Stimulated activated CD4-positive, alpha-beta T cell treated with anti-CD3 and anti-CD28 coated beads, Interleukin-15, amount 100 ng/mL, for 48 hours (primary cell): ENCODE measurements around the gene PTTG1IP.
A peak's percentile ranks its signal among the peaks of the same experiment; 100 is the strongest.
"Not testable (repeated sequence)": the region's sequence is repeated elsewhere in the genome, so short reads cannot be mapped to it uniquely, and the experiment has no call there.

Experiments used
- DNase-seq, 2 donors: peaks; one replicate each; pipeline ENCODE4 v3.0.0-alpha.2; 2020; ENCODE audit warnings: low read depth in 2 of 2

Gene PTTG1IP

DNA sequence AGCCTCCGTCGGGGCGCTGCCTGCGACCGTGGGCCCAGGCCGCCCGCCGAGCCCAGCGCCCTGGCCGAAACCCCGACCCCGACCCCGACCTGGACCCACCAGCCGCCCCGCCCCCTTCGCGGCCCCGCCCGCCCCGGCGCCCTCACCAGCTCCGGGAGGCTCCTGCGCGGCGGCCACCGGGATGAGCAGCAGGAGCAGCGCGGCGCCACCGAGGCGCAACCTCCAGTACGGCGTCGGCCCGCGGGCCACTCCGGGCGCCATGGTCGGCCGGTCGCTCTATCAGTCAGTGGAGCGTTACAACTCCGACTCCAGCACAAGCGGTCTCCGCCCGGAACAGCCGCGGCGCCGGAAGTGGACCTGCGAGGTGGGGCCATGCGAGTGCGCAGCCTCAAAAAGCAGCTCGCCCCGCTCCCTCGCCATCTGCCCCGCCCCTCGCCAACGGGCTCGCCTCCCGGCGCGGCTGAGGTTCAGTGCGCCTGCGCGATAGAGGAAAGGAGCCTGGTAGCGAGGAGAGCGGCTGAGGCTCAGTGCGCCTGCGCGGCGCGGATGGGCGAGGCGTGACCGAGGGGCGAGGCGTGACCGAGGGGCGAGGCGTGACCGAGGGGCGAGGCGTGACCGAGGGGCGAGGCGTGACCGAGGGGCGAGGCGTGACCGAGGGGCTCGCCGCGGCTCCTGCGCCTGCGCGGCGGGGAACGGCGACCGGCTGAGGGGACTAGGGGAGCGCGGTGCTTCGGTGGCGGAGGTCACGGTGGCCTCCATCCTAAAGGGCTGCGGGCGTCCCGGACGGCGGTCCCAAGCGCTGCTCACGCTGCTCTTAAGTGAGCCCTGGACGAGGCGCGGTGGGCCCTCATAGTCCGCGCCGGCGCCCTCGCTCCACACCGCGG is at the start of gene PTTG1IP:
TSS of gene PTTG1IP (minus strand) at position 335 of the 884 bp plus-strand sequence. CDS start at position 261, 74 bp downstream.
- peak; percentile 98 to 99 for DNase-seq

GRCh38 chr21:44921928-44922327 is 48.4 kb upstream of the PTTG1IP start:
- DNase-seq, result no peak

- peak; percentile 55 to 66 for DNase-seq
Observed at GRCh38 chr21:44920694-44921604, 47.5 kb upstream of the PTTG1IP start, which contains the start of gene ITGB2. Gene ITGB2, minus strand, starts transcription at chr21:44920899. Its CDS starts 10,117 bp downstream, at chr21:44910782.

- no peak for DNase-seq
Observed at GRCh38 chr21:44919913-44920693, 46.6 kb upstream of the PTTG1IP start.

DNA sequence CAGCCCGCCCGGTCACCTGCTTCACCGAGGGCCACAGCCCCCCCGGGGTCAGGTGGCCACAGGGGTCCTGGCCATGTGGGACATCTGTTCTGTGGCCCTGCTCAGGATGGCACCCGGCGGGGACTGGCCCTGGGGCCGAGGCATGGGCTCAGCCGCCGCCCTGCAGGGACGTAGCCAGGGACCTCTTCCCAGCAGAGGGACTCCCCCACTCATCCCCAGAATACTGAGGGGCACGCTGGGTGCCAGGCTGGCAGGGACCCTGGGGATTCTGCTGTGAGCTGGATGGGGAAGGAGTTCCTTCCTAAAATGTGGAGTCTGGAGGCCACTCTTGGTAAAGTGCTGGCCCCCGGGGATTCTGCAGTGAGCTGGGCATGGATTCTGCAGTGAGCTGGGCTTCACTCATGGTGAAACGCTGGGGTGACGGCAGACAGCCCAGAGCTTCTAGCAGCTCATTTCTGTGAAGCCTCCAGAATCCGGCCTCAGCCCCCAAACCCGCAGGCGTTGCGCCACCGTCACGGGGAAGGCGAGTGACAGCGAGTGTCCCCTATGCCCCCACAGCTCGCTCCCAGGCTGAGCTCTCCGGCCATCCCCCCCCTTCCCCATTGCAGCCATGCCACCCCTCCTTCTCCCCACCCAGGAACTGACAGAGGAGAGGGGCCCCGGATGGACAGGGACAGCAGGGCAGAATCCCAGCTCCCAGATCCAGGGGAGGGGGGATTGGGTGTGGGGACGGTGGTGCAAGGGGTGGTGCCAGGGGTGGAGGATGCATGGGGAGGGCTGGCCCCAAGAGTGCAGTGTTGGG is 45.8 kb upstream of the PTTG1IP start:
- no peak for DNase-seq

GRCh38 chr21:44918581-44919033 is 45.1 kb upstream of the PTTG1IP start:
- DNase-seq, result no peak

- DNase-seq, result no peak
Observed at GRCh38 chr21:44918107-44918470, 44.6 kb upstream of the PTTG1IP start.

- no peak for DNase-seq
Observed at GRCh38 chr21:44917446-44918106, 44.1 kb upstream of the PTTG1IP start.

DNA sequence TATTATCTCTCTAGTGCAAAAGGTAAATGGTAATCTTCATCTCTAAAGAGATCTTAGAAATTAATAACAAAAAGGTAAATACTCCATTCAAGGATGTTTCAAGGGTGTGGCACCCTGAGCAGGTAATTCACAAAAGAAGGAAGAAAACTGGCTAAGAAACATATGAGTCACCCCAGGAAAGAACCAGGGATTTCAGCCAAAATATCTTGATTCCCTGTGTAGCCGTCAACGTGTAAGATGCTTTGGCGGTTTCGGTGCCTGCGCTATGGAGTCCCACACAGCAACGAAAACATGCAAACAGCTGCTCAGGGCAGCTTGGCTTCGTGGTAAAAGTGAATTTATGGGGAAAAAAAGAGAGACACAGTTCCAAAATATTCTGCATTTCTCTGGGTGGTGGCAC is 43.5 kb upstream of the PTTG1IP start:
- no peak for DNase-seq

GRCh38 chr21:44914176-44914874 is 40.8 kb upstream of the PTTG1IP start:
- peak in 1 of 2 donors; percentile 44 for DNase-seq

DNA sequence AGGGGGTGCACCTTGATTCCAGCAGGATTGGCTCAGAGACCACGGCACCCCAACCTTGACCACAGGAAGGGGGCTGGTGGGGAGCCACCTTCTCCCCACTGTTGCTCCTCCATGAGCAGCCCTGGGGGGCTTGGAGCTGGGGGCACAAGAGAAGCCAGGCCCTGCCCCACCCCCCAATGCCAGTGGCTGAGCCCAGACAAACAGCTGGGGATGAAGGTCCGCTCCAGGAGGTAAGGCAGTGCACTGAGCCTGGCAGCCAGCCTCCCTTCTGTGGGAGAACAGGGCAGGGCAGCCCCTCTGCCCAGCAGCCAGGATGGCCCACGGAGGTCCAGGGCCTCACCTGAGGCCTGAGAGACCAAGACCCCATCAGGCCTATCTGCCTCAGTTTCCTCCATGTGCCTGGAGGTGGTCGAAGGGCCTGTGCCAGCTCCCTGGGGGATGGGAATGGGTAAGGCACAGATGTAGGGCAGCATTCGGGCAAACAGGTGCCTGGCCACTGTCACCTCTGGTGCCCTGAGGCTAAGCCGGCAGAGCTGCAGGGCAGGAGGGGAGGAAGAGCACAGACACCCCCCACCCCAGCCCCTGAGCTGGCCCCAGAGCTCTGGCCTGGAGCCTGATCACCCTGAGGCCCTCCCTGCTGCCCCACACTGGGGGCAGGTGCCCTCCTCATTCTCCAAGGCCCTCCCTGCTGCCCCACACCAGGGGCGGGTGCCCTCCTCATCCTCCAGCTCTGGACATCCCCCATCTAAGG is 40.1 kb upstream of the PTTG1IP start:
- no peak for DNase-seq

- not testable (repeated sequence) for DNase-seq
Observed at GRCh38 chr21:44912506-44913412, 39.3 kb upstream of the PTTG1IP start.

DNA sequence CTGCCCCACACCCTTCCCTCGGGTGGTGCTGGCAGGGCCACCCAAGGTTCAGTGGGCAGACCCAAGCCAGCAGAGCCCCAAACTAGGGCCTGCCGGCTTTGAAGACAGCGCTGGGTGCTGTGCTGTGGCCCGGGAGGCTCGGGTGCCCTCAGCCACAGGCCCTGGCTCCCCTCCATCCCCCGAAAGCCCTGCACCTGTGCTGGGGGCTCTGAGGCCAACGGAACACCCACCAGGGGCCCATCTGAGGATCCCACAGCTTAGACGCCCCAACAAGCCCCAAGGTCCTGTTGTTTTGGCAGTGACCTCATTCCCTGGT is 38.6 kb upstream of the PTTG1IP start:
- DNase-seq, result no peak

GRCh38 chr21:44911384-44912157 is 38.1 kb upstream of the PTTG1IP start:
- peak in 1 of 2 donors; percentile 50 for DNase-seq

GRCh38 chr21:44911068-44911383 is 37.5 kb upstream of the PTTG1IP start:
- DNase-seq, result no peak

DNA sequence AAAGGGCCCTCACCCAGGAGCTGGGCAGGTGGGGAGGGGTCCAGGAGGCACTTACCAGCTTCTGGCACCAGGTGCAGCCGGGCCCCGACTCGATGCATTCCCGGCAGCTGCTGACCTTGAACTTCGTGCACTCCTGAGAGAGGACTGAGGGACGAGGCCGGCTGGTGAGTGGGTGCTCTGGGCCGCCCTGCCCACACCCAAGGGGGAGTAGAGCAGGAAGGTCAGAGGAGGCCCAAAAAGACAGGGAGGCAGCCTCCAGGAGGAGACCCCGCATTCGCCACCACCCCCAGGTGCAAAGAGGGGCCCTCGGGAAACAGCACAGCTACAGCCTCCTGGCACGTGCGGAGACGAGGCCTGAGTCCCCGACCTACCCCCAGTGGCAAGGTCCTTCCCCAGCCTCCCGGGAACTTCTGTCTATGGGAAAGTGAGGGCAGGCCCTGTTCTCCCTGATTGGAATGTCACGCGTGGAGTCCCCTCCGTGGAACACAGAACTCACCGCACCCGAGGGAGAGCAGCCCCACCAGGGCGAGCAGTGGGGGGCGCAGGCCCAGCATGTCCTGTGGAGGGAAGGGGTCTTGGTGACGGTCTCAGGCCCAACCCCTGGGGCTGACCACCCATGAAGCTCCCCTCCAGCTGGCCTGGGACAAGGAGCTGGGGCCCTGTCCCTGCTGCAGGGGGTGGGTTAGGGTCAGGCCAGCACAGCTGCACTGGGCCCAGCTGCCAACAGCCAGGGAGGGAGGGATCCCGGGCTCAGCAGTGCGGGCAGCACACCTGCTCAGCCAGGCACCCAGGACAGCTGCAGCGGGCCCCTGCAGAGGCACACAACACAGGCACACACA is 37.0 kb upstream of the PTTG1IP start:
- DNase-seq, result no peak
